Fibroblast of the conjunctiva (primary cell): ENCODE results near the gene TMEM167A.

Source experiments
- DNase-seq: peaks from one replicate; pipeline ENCODE4 v3.0.0-alpha.2; 2010; ENCODE audit warnings: low read depth

The TMEM167A gene, protein sequence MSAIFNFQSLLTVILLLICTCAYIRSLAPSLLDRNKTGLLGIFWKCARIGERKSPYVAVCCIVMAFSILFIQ

DNA sequence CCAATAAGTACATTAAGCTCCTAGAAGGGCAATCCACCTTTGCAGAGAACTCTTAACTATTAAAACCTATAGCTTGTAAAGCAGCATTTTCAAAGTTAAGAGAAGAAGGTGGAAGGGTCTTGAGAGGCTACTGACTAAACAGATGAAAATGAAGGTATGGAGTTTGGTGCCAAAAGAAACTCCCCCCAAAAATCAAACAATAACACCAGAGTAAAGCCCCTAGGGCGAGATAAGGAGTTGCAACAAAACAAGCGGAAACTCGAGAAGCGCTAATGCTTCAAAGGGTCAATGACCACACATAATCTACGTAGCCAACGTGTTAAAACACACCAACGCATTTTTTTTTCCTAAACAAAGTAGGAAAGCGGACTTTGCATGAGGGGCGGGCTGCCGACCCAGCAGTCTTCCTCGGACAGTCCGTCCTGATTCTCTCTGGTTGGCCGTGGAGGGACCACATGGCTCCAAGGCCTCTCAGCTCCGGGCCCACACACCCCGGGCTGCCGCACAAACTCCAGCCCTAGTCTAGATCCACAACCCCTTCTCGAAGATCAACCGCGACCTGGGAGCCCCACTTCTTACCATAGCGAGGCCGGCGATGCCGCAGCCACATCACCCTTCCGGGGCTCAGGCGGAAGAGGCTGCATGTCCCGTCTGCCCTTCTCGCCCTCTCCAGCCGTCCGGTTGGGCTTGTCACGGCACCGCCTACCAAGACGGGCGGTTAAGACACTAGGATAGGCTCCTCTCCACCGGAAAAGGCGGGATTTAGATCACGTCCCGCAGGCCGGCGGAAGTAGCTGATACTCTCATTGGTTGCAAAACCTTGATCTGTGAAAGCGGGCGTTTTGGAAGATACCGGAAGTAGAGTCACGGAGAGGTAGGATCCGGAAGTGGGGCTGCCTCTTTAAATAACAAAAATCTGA lies at the start of gene TMEM167A, which contains the start of gene XRCC4:
Gene TMEM167A (minus strand): TSS at position 653 of the 920 bp plus-strand sequence. CDS start 71 bp downstream, at position 582.
Gene XRCC4 (plus strand): TSS at position 806 of the 920 bp plus-strand sequence. CDS start 27,373 bp downstream, outside the sequence.
- peak; percentile 98 for DNase-seq

DNA sequence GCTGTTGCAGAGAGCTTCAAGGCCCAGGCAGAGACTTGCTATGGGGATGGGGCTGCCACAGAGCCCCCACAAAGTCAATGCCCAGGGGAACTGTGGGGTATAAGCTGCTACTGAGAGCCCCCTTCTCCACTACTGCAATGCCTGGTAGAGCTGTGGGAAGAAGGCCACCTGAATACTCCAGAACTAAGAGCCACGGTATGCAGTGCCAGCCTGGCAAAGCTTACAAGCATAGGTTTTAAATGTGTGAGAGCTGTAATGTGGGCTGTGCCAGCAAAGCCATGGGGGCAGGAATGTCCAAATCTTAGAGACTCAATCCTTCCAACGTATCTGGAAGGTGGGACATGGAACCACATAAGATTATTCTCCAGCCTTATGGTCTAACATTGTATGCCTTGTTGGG lies 49.3 kb upstream of the TMEM167A start:
- DNase-seq: no peak

DNA sequence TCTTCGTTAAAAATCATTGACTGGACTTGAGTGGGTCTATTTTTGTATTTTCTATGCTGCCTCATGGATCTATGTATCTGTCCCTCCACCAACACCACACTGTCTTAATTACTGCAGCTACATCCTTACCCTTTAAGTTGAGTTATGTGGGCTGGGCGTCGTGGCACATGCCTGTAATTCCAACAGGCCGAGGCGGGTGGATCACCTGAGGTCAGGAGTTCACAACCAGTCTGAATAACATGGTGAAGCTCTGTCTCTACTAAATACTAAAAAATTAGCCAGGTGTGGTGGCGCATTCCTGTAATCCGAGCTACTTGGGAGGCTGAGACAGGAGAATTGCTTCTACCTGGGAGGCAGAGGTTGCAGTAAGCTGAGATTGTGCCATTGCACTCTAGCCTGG lies 48.4 kb upstream of the TMEM167A start:
- DNase-seq: no peak

GRCh38 chr5:83124593-83124992 lies 47.4 kb upstream of the TMEM167A start:
- DNase-seq: no peak

GRCh38 chr5:83118976-83119375 lies 41.8 kb upstream of the TMEM167A start:
- no peak for DNase-seq

- no peak for DNase-seq
These were observed 41.3 kb upstream of the TMEM167A start for GRCh38 chr5:83118471-83118870.

- DNase-seq: no peak
These were observed 38.6 kb upstream of the TMEM167A start for GRCh38 chr5:83115816-83116215.

GRCh38 chr5:83109380-83109779 lies 32.2 kb upstream of the TMEM167A start:
- no peak for DNase-seq

DNA sequence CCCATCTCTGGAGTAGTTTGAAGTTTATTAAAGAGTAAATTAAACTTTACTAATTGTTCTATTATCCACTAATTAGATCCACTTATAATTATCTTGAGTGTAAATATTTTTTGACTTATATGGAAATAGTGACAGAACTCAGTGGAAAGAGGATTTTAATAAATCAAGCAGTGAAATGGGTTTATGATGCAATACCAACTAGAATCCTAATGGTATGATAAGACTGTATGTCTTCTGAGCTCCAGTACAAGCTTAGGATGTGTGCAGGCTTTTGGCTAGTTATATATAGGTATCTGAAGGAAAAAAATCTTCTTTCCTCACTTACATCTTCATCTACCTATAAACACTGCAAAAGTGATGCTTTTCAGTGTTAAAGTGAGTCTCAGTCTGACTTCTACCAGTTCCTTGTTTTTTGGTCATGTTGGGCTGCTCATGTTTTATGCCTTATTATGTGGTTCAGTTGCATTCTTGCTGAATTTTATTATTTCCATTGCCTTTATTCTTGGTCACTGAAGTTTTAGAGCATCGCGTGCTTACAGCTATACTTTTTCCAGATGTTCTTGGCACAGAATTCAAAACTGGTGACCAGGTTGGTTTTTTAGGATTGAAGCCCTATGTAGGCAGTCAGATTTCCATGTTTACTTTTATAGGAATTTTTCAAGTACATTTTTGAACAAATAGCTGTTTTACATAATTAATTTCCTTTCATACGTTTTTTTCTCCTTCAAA lies 30.7 kb upstream of the TMEM167A start:
- no peak for DNase-seq

DNA sequence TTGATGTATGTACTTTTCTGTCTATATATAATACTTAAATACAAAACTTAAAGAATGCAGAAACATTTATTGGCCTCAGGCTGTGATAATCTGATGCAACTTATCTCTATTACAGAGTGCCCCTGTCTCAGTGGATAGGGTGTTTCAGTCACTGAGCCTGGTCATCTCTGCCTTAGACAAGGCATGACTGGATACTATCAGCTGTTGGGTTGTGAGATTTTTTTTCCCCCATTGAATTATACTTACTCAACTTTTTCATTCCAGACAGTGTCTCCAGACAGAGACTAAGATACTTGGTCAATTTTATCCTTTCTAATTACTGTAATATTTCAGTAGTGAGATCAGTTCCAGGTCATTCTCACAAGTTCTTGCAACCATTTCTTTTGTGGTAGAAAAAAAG lies 26.8 kb upstream of the TMEM167A start:
- no peak for DNase-seq

DNA sequence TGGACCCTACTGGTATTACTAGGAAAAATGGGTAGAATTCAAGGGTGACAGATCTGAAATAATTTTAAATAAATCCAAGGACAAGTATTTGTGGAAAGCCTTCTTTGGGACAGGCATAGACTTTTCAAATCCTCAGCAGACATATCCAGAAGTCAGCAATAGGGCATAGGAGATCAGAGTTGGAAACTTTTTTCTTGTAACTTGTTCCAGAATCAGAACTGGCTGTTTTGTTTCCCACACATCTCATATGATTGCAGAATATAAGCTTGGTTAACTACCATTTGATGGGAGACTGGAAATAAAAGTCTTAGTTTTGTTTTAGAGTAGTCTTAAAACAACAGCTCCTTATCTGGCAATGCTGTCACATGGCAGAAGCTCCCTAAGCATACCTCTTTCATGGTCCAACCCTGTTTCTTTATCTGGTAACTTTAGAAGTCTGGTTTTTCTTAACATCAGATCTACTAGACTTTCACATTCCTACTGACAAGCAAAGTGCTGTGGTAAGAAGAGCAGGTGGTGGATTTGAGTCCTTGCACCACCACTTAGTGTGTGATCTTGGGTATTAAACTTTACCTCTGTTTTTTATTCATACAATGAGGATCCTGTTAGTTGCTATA lies 25.3 kb upstream of the TMEM167A start:
- no peak for DNase-seq

- DNase-seq: no peak
These were observed 24.3 kb upstream of the TMEM167A start for GRCh38 chr5:83101514-83101913.

- DNase-seq: no peak
These were observed 22.3 kb upstream of the TMEM167A start for GRCh38 chr5:83099445-83099844.

DNA sequence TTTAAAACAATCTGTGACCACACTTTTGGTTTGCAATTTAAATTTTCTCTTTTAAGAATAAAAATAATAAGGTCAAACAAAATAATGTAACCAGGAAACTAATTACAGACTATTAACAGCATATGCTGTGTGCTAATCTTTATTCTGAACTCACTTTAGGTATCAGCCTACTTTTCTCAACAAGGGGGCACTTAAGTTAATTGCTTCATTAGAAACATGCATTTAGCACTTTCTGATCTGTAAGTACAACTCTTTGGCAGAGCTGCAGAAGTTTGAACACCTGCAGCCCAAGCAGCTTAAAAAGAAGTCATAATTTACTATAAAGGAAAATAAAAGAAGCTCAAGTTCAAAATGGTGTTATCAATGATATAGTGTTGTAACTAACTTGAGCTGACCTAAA lies 21.8 kb upstream of the TMEM167A start:
- DNase-seq: no peak

DNA sequence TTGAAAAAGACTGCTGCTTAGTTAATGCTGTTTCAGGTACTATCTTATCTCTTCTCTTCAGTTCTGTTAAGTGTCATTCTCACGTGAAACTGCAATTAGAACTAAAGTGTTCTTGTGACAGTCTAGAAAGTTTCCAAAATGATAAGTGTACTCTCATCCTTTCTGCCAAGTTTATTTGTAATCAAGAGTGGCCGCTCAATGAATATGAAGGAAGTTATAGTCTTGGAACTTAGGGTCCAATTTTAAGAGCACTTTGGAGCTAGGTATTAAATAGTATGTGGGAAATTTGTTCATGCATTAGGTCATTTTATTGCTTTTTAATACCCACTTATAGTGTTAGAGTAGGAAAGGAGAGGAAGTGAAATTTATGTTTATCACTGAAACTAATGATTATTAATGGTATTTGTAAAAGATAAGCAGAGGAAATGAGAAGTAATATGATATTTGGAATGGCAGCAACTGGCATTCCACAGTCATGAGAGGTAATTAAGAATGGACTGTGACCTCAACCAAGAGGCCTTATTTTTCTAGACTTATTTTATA lies 20.6 kb upstream of the TMEM167A start:
- DNase-seq: no peak

DNA sequence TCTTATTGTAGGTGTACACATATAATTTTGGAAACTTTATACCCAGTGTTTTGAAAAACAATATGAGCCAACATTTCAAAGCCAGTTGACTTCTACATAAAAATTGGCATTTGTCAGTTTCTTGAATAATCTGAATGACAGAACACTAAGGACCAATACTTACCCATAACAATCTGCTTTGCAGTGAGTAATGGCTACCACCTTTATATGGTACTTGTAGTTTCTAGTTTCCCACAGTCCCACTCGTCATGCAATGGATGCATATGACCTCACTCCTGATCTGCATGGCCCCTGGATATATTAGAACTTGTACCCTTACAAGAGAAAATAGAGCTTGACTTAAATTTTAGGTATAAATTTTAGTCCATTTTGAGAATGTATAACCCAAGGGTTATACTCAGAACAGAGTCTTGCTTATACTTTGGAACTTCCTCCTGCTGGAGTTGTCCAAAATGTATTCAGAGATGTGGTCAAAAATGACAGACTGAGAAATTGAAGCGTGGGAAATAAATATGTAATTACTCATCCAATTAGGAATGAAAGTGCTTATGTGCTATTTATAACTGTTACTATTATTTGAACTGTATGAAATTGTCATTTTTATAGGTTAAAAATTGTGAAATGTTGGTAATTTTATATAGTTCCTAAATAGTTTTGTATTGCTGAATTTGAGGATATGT lies 19.6 kb upstream of the TMEM167A start:
- no peak for DNase-seq

DNA sequence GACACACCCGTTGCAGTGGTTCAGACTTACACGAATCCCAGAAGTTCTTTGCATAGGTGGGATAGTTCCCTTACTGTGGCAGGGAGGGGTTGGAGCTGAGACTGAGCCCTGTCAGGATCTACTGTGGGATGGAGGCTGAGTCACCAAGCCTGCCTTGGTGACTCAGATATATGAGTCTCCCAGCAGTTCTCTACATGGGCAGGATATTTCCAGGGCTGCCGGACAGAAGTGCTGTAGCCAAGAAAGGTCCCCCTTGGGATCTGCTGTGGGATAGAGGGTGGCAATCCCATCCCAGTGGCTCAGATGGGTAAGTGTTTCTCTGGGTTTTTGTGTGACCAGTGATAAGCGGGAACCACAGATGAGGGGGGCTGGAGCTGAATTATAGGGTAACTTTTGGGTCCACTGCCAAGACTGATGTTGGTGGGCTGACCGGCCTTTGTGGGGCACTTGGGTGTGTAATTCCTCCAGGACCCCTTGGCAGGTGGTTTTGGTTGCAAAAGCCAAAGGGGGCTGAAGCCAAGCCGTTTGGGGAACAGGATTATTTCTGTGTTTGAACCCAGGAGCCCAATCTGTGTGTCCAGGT lies 18.9 kb upstream of the TMEM167A start:
- DNase-seq: peak; percentile 16

- DNase-seq: no peak
These were observed 18.2 kb upstream of the TMEM167A start for GRCh38 chr5:83095163-83095956.

GRCh38 chr5:83093692-83094091 lies 16.5 kb upstream of the TMEM167A start:
- no peak for DNase-seq

DNA sequence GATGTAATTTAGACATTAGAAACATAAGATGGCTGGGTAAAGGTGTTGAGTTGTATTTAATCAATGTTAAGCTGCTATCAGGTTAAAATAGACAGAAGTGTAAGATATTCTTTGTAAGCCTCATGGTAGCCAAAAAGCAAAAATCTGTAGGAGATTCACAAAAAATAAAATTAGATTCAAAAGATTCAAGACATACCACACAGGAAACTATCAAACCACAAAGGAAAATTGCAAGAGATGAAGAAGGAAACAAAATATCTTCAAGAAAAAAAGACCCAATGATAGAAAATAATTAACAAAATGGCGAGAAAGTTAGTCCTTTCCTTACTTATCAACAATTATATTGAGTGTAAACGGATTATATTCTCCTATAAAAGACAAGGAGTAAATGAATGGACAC lies 15.4 kb upstream of the TMEM167A start:
- no peak for DNase-seq
